SK-N-MC (cell line): ENCODE data around the gene KCNH4.

Source experiments
- EZH2 ChIP-seq: fragments of 200-600 bp; sonication (generic); IDR thresholded peaks from one replicate; pipeline ENCODE4 v1.6.1; 2017; ENCODE audit warnings: antibody characterized with exemption
- POLR2AphosphoS5 ChIP-seq: IDR thresholded peaks from 2 replicates; pipeline ENCODE4 v1.6.1; 2012; ENCODE audit warnings: mild to moderate bottlenecking, low read depth, low read length, borderline replicate concordance

GRCh38 chr17:42126836-42127235, 54.1 kb downstream of the KCNH4 start:
- TF ChIP-seq POLR2AphosphoS5, result no peak
- no peak for TF ChIP-seq EZH2
